CD4-positive, alpha-beta memory T cell (primary cell): ENCODE data around the gene ENTR1. TPM values are rescaled to one million over a fixed set of nuclear protein-coding genes. Genes with fewer than 3 reads are reported as not detected.

Experiments
- CTCF ChIA-PET: fragments of 350-600 bp; sonication (Branson Sonifier 250); formaldehyde crosslinking; loops from one replicate; lab custom pipeline; 2021; ENCODE audit warnings: inconsistent platforms; ENCODE audit not compliant: partially characterized antibody; lab: Charles Lee
- POLR2A ChIA-PET: fragments of 350-600 bp; sonication (Branson Sonifier 250); formaldehyde crosslinking; loops from one replicate; lab custom pipeline; 2021; ENCODE audit not compliant: partially characterized antibody; lab: Charles Lee
- DNase-seq, 5 donors: peaks; one replicate each; pipeline versions ENCODE4 v3.0.0 to v3.0.0-alpha.2; 2020 to 2022; ENCODE audit warnings: mixed read lengths in 1 of 5
- H3K27ac ChIP-seq: one replicate; pipeline ENCODE4 v1.7.0; 2013; ENCODE audit warnings: low read depth, low read length
- H3K27me3 ChIP-seq: 2 replicates; pipeline ENCODE4 v1.7.0; 2013; ENCODE audit warnings: mild to moderate bottlenecking, low read length, moderate library complexity; ENCODE audit not compliant: insufficient read depth
- H3K36me3 ChIP-seq: 2 replicates; pipeline ENCODE4 v1.7.0; 2013; ENCODE audit warnings: mild to moderate bottlenecking, low read length, moderate library complexity; ENCODE audit not compliant: insufficient read depth
- H3K4me1 ChIP-seq: 2 replicates; pipeline ENCODE4 v1.7.0; 2013; ENCODE audit warnings: mild to moderate bottlenecking, low read length, moderate library complexity; ENCODE audit not compliant: insufficient read depth
- H3K4me3 ChIP-seq, 2 donors: one replicate each; pipeline ENCODE4 v1.7.0; 2013; ENCODE audit warnings: low read length in 2 of 2, mild to moderate bottlenecking in 1 of 2
- H3K9me3 ChIP-seq, 2 donors: one replicate each; pipeline ENCODE4 v1.7.0; 2013; ENCODE audit warnings: low read length in 2 of 2, control low read depth in 1 of 2; ENCODE audit not compliant: control insufficient read depth in 1 of 2
- H3K27ac Mint-ChIP-seq, 7 donors: one replicate each; pipeline ENCODE4 v1.8.0; 2020 to 2021; ENCODE audit warnings: mixed read lengths in 7 of 7, mild to moderate bottlenecking in 6 of 7, inconsistent platforms in 3 of 7, moderate library complexity in 3 of 7
- H3K27me3 Mint-ChIP-seq, 2 donors: one replicate each; pipeline ENCODE4 v1.8.0; 2020 to 2021; ENCODE audit warnings: mixed read lengths in 2 of 2
- H3K36me3 Mint-ChIP-seq, 2 donors: one replicate each; pipeline ENCODE4 v1.8.0; 2020 to 2021; ENCODE audit warnings: mixed read lengths in 2 of 2, inconsistent platforms in 1 of 2, mild to moderate bottlenecking in 1 of 2
- H3K4me1 Mint-ChIP-seq, 4 donors: one replicate each; pipeline ENCODE4 v1.8.0; 2020 to 2021; ENCODE audit warnings: mixed read lengths in 4 of 4, mild to moderate bottlenecking in 1 of 4
- H3K4me3 Mint-ChIP-seq, 8 donors: one replicate each; pipeline ENCODE4 v1.8.0; 2020 to 2021; ENCODE audit warnings: mixed read lengths in 8 of 8, mild to moderate bottlenecking in 7 of 8, moderate library complexity in 6 of 8, inconsistent platforms in 3 of 8
- H3K9me3 Mint-ChIP-seq, 8 donors: one replicate each; pipeline ENCODE4 v1.8.0; 2020 to 2021; ENCODE audit warnings: mixed read lengths in 8 of 8, mild to moderate bottlenecking in 5 of 8, inconsistent platforms in 3 of 8, moderate library complexity in 1 of 8
- intact Hi-C: fragments of 100-400 bp; cut with micrococcal nuclease; formaldehyde crosslinking; loops from one replicate; pipeline ENCODE4 v1.15.1; 2023
- polyA plus RNA-seq, 2 donors: library from polyadenylated mRNA; unstranded; fragments of 300-500 nt; fragmentation: Illumina TruSeq; gene quantifications; one replicate each; pipeline ENCODE4 v1.2.3, GENCODE V29; 2021
- total RNA-seq, 2 experiments: library from RNA; stranded (reverse); gene quantifications; one replicate each; pipeline ENCODE4 v1.2.3, GENCODE V29; 2021

Gene ENTR1
- total and polyA plus RNA-seq, 4 experiments from 2014 or later: 8.3 to 85.9 (median 47.8) TPM

DNA sequence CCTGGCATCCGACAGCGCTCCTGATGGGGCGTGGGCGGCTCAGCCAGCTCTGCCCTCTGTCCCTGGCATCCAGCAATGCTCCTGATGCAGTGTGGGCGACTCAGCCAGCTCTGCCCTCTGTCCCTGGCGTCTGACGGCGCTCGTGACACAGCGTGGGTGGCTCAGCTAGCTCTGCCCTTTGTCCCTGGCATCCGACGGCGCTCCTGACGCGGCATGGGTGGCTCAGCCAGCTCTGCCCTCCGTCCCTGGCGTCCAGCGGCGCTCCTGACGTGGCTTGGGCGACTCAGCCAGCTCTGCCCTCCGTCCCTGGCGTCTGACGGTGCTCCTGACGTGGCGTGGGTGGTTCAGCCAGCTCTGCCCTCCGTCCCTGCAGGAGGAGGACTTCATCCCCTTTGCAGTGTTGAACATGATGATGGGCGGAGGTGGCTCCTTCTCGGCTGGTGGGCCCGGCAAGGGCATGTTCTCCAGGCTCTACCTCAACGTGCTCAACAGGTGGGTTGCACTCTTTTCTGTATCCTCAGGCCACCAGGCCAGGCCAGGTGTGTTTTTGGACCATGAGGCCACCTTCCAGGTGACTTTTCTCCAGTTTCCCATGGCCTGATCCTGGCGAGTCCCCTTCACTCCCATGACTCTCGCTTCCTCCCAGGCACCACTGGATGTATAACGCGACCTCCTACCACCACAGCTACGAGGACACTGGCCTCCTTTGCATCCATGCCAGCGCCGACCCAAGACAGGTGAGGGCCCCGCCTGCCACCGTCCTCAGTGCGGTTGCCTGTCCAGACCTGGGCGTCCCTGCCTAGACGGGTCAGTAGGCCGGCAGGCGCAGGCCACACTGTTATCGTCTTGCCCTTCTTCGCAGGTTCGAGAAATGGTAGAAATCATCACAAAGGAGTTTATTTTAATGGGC is 8.0 kb upstream of the ENTR1 start:
- Histone ChIP-seq H3K4me3 (no peak overlapping the region), H3K9me3 (no peaks in the 10 kb centered on the region), H3K27ac (no peak overlapping the region), H3K36me3 (peaks cover 75% of the 10 kb centered on the region), H3K4me1 (no peaks in the 10 kb centered on the region), H3K27me3 (no peaks in the 10 kb centered on the region)
- no peak overlapping the region for H3K27ac Mint-ChIP-seq
- intact Hi-C loops: no loop called here
- H3K27me3 Mint-ChIP-seq: no peaks in the 10 kb centered on the region
- no peaks in the 10 kb centered on the region for H3K9me3 Mint-ChIP-seq
- H3K36me3 Mint-ChIP-seq: peaks cover 37 to 68% of the 10 kb centered on the region in 2 donors
- H3K4me3 Mint-ChIP-seq: no peak overlapping the region
- ChIA-PET POLR2A (interaction anchor here (1.3 to 1.5 kb wide), 2 partner anchors 9 to 15 kb away, joined by 3 to 5 read pairs; no protein-coding TSS in a partner anchor), CTCF (interaction anchor here (0.8 kb wide), 1 partner anchor 18 kb away, joined by 3 read pairs; no protein-coding TSS in a partner anchor)
- peaks cover 0 to 6% (median under 1%) of the 10 kb centered on the region in 4 donors for H3K4me1 Mint-ChIP-seq
- no peak for DNase-seq

DNA sequence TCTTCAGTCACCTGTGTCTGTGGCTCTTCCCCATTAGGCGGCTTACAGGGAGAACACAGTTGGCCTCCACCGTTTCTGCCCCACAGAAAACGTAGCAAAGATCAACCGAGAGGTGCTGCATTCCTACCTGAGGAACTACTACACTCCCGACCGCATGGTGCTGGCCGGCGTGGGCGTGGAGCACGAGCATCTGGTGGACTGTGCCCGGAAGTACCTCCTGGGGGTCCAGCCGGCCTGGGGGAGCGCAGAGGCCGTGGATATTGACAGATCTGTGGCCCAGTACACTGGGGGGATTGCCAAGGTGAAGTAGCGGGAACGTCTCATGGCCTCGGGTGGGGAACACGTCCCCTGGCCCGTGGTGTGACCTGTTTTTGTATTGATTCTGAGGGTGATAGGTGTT is 6.5 kb upstream of the ENTR1 start:
- Histone ChIP-seq H3K36me3 (peaks cover 68% of the 10 kb centered on the region), H3K9me3 (no peaks in the 10 kb centered on the region), H3K27me3 (no peaks in the 10 kb centered on the region), H3K27ac (no peak overlapping the region), H3K4me1 (peaks cover 3% of the 10 kb centered on the region), H3K4me3 (no peak overlapping the region)
- peaks cover 37 to 70% of the 10 kb centered on the region in 2 donors for H3K36me3 Mint-ChIP-seq
- H3K4me1 Mint-ChIP-seq: peaks cover 2 to 11% (median 8%) of the 10 kb centered on the region in 4 donors
- H3K27ac Mint-ChIP-seq: no peak overlapping the region
- no peaks in the 10 kb centered on the region for H3K27me3 Mint-ChIP-seq
- intact Hi-C loops: no loop called here
- H3K4me3 Mint-ChIP-seq: no peak overlapping the region
- CTCF ChIA-PET: no interaction called here
- POLR2A ChIA-PET: interaction anchor here (1.3 kb wide), 1 partner anchor 13 kb away, joined by 3 read pairs; no protein-coding TSS in a partner anchor
- DNase-seq: no peak
- no peaks in the 10 kb centered on the region for H3K9me3 Mint-ChIP-seq

DNA sequence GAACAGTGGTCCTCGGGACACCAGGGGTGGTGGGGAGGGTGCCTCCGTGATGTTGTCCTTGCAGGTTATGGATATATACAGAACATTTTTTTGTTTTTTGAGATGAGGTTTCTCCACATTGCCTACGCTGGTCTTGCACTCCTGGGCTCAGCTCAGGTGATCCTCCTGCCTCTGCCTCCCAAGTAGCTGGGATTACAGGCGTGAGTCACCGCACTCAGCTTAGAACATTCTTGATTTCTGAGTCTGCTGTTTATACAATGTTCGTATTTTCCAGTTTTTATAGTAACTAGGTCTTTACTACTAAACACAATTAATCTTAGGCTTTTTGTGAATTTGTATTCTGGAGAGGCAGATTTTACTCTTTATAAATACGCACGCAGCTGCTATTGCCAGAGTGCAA is 6.0 kb upstream of the ENTR1 start:
- Mint-ChIP-seq H3K36me3 (peaks cover 37 to 71% of the 10 kb centered on the region in 2 donors), H3K4me3 (no peak overlapping the region), H3K4me1 (peaks cover 6 to 16% (median 11%) of the 10 kb centered on the region in 4 donors), H3K27ac (peak overlapping the region in 1 of 7 donors; percentile 22), H3K27me3 (no peaks in the 10 kb centered on the region), H3K9me3 (no peaks in the 10 kb centered on the region)
- no peak for DNase-seq
- H3K27ac ChIP-seq: no peak overlapping the region
- CTCF ChIA-PET: no interaction called here
- H3K4me1 ChIP-seq: peaks cover 8% of the 10 kb centered on the region
- intact Hi-C loops: no loop called here
- H3K9me3 ChIP-seq: no peaks in the 10 kb centered on the region
- peaks cover 65% of the 10 kb centered on the region for H3K36me3 ChIP-seq
- H3K27me3 ChIP-seq: no peaks in the 10 kb centered on the region
- no peak overlapping the region for H3K4me3 ChIP-seq
- POLR2A ChIA-PET: no interaction called here

DNA sequence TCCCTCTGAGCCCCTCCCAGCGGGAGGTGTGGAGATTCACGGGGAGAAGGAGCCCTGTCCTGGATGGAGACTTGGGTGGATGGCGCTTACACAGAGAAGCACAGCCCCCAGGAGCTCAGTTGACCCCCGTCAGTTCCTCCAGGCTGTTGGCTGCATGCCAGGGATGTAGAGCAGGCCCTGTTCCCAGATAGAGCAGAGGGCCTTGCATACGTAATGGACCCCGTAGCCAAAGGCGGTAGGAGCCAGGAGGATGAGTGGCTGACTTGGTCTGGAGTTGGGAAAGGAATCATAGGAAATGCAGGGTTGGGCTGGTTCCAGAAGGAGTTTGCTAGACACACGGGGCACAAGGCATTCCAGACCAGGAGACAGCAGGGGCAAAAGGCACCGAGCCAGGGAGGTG is 2.5 kb upstream of the ENTR1 start:
- POLR2A ChIA-PET: interaction anchor here (1.9 kb wide), 1 partner anchor 9 kb away, joined by 5 read pairs; no protein-coding TSS in a partner anchor
- Histone ChIP-seq H3K4me3 (no peak overlapping the region), H3K27me3 (no peaks in the 10 kb centered on the region), H3K36me3 (peaks cover 47% of the 10 kb centered on the region), H3K9me3 (no peaks in the 10 kb centered on the region), H3K27ac (no peak overlapping the region), H3K4me1 (peaks cover 29% of the 10 kb centered on the region)
- CTCF ChIA-PET: no interaction called here
- intact Hi-C loops: no loop called here
- peaks cover 36 to 68% of the 10 kb centered on the region in 2 donors for H3K36me3 Mint-ChIP-seq
- no peaks in the 10 kb centered on the region for H3K27me3 Mint-ChIP-seq
- peaks cover 0 to 2% (median 0%) of the 10 kb centered on the region in 8 donors for H3K9me3 Mint-ChIP-seq
- H3K27ac Mint-ChIP-seq: peak overlapping the region in 2 of 7 donors; percentile 9 to 70
- peak overlapping the region in 3 of 8 donors; percentile 9 to 46 (median 25) for H3K4me3 Mint-ChIP-seq
- H3K4me1 Mint-ChIP-seq: peaks cover 21 to 50% (median 30%) of the 10 kb centered on the region in 4 donors
- no peak for DNase-seq

- no peaks in the 10 kb centered on the region for H3K27me3 ChIP-seq
- H3K4me1 ChIP-seq: peaks cover 29% of the 10 kb centered on the region
- no peaks in the 10 kb centered on the region for H3K9me3 ChIP-seq
- intact Hi-C loops: no loop called here
- DNase-seq: no peak
- peaks cover 35 to 62% of the 10 kb centered on the region in 2 donors for H3K36me3 Mint-ChIP-seq
- H3K27ac ChIP-seq: peak overlapping the region; percentile 93
- peak overlapping the region; percentile 81 to 95 (median 93) for H3K27ac Mint-ChIP-seq
- peak overlapping the region; percentile 86 to 91 (median 88) for H3K4me3 Mint-ChIP-seq
- peaks cover 48% of the 10 kb centered on the region for H3K36me3 ChIP-seq
- H3K4me1 Mint-ChIP-seq: peaks cover 21 to 56% (median 37%) of the 10 kb centered on the region in 4 donors
- peaks cover 0 to 2% (median 0%) of the 10 kb centered on the region in 8 donors for H3K9me3 Mint-ChIP-seq
- H3K27me3 Mint-ChIP-seq: no peaks in the 10 kb centered on the region
- peak overlapping the region; percentile 71 to 85 for H3K4me3 ChIP-seq
- ChIA-PET POLR2A (interaction anchor here (3.5 to 4.6 kb wide), 2 partner anchors 11 to 48 kb away, joined by 21 to 36 read pairs; partner anchors contain the start of genes DNLZ and SNAPC4), CTCF (interaction anchor here (0.8 to 1.0 kb wide), 3 partner anchors 8 to 31 kb away, joined by 3 read pairs; no protein-coding TSS in a partner anchor)
Measured at GRCh38 chr9:136411378-136411777, 964 bp upstream of the ENTR1 start.

GRCh38 chr9:136409557-136410455 is 608 bp downstream of the ENTR1 start:
- H3K9me3 Mint-ChIP-seq: peaks cover 0 to 2% (median 0%) of the 10 kb centered on the region in 8 donors
- CTCF ChIA-PET: interaction anchor here (0.8 to 2.5 kb wide), 4 partner anchors 9 to 47 kb away, joined by 3 to 20 read pairs (median 5); partner anchors contain the start of genes DNLZ and SNAPC4
- peak overlapping the region; percentile 85 to 92 (median 90) for H3K4me3 Mint-ChIP-seq
- DNase-seq: peak in 4 of 5 donors; percentile 28 to 63 (median 30)
- Histone ChIP-seq H3K9me3 (no peaks in the 10 kb centered on the region), H3K27ac (peak overlapping the region; percentile 66), H3K27me3 (no peaks in the 10 kb centered on the region), H3K4me1 (peaks cover 44% of the 10 kb centered on the region), H3K36me3 (peaks cover 40% of the 10 kb centered on the region), H3K4me3 (peak overlapping the region; percentile 22 to 53)
- H3K36me3 Mint-ChIP-seq: peaks cover 35 to 59% of the 10 kb centered on the region in 2 donors
- no peaks in the 10 kb centered on the region for H3K27me3 Mint-ChIP-seq
- H3K27ac Mint-ChIP-seq: peak overlapping the region; percentile 81 to 96 (median 93)
- POLR2A ChIA-PET: interaction anchor here (0.7 to 4.6 kb wide), 11 partner anchors 9 to 129 kb away, joined by 3 to 36 read pairs (median 4); partner anchors contain the start of genes DNLZ and SNAPC4
- intact Hi-C loops: loop anchor here (1.0 to 10.0 kb wide), 3 partner anchors 10 to 135 kb away; partner anchors contain the start of genes NOTCH1, SEC16A and SNAPC4
- peaks cover 29 to 68% (median 47%) of the 10 kb centered on the region in 4 donors for H3K4me1 Mint-ChIP-seq
